Measurements from ENCODE around the gene VPS13D. TPM values are rescaled to one million over a fixed set of nuclear protein-coding genes. Genes with fewer than 3 reads are reported as not detected.
A peak's percentile ranks its signal among the peaks of the same experiment; 100 is the strongest.

The VPS13D gene
- total RNA-seq, 1 donor from 2014 or later = 45.9 TPM

DNA sequence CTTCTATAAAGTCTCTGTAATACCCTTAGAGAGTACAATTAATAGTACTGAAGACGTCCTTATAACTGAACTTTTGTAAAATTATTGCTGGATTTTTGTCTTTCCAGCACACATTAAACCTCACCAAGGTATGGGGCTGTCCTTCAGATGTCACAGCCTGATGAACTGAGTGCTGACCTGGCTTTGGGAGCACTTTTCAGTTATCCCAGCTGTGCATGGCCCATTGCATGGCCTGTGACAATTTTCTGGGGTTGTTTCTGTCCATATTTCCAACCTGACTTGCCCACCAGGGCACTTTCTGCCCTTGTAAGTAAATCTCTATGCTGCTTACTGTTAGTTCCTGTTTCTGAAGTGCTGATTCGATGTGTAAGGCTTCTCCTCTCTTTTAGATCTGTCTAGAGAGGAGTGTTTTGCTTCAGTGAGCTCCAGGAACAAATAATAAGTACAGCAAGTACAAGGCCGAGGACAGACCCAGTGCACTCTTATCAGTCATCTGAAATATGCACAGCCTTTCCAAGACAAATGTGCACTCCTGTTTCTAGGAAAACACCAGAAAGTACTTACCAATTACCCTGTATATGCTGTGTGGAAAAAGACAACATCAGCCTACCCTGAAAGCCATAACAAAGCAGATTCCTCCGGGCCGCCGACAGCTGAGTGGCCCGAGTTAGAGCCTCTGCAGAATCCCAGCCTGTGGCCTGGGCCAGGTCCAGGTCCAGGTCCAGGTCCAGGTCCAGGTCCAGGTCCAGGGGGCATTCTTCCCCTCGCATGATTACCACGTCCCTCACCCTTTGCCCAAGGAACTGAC is 266.5 kb downstream of the VPS13D start:
- DNase-seq = no peak

DNA sequence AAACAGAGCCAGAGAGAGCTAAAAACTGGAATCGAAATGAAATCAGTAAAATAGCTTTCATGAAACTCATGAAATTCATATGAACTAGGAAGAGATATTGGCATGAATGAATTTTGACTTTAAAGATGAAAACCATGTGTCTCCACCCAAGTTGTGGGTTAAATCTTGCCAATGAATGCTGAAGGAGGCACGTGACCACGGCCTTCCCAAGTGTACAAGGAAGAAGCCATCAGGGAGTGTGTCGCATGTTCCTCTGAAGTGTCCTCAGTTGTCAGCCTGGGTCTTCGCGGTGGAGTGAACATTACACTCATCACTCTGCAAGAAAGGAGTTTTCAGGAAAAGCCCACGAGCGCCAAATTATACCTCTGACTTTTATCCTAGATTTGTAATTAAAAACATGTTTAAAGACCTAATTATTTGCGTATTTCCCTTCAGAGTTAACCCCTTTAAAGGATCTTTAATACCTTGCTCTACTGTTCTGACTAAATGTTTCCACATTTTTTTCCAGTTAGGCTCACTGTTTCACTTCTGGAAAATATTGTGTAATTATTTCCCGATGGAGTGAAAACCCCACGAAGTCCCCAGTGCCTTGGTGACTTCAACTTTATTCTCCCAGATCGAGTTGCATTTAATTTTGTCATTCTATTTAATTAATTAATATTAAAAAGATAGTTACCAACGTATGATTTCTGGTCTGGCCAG is 269.9 kb downstream of the VPS13D start:
- DNase-seq = no peak

DNA sequence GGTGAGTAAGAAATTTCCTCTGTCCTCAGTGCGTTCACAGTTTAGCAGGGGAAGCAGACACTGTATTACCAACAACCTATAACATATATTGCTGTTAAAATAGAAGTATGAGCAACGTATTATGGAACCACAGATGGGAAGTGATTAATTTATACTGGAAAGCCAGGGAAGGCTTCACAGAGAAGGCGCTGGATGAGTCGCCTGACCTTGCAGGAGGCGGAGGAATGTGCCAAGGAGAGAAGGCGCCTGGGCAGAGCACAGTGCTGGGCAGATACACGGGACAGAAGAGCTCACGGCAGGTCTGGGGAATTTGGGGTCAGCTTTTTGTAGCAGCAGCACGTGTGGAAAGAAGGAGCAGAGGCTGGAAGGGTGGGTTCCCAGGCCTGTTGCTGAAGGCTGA is 271.8 kb downstream of the VPS13D start:
- DNase-seq = peak; percentile 63

DNA sequence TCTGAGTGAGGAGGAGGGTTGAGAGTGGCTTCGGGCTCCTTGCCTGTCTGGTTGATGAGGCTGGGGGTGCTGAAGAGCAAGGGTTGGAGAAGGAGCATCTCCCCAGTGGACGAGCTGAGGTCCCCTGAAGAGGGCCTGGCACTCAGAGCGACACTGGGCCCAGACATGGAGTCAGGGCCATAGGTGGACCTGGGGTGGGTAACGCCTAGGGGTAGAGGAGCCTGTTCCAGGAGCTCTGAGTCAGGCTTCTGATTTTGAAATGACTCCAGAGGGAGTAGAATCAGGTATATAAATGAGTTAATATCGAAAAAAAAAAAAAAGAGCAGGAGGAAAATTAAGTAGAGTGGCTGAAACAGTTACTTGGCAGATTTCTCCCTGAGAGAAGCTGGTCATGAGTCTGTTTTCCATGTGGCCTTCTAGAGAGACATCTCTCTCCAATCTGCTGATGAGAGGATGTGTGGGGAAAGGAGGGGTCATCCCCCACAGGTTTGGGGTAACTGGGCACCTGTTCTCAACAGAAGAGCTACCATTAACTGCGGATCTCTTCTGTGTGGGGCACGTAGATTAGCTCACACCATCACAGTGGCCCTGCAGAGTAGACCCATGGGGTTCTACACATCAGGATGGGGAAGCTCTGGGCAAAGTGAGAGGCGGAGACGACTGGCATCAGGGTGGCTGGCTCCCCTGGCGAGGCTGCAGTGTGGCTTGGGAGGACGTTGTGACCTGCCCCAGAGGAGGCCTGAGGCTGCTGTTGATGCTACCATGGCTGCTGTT is 272.7 kb downstream of the VPS13D start:
- no peak for DNase-seq

DNA sequence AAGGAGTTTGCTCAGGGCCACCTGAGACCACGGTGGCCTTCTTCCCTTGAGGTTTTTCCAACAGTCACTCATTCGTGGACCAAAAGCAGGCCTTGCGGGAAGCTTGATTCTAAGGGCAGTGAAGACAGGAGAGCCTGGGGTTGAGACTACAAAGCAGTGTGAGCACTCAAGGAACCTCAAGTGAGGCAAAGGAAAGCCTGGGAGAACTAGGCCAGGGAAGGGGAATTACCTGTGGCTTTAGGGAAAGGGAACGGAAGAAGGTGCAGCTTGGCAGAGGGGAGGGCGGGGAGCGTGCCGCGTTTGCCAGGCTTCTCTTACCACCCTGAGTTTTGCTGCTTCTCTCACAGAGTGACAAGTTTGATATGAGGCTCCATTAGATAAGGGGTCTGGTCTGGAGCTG is 273.9 kb downstream of the VPS13D start:
- no peak for DNase-seq

DNA sequence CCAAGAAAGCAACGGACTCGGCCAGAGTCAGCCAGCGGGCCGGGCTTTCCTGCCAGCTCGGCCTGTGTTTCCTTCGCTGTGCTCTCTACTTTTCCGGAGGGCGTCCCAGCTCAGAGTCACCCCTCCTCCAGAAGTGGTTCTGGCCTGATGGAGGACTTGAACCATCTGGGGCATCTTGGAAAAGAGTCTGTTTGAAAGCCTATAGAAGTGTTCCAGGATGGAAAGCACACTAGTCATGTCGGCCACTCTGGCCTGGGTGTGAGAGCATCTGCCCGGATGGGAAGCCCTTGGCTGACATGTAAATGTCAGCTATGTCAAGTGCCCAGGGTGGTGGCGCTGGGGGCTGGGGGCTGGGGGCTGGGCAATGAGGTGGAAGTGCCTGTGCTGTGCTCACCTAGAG is 274.8 kb downstream of the VPS13D start:
- DNase-seq = no peak

DNA sequence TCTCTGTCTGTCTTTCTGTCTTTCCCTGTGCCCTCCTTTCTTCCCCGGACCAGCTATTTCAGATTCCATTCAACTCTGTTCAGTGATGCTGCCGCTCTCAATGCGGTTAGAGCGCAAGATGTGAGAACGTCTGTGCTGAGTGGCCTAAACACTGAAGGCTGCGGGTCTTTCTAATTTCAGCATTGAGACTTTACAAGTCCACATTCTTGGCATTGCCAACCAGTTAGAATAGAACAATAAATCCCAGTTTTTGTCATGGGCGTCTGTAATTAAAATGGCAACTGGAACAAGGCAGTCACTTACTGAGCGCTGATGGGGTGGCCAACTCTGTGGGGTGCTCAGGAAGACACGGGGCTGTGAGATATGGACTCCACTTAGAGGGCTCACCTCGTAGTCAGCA is 275.4 kb downstream of the VPS13D start:
- DNase-seq = no peak

DNA sequence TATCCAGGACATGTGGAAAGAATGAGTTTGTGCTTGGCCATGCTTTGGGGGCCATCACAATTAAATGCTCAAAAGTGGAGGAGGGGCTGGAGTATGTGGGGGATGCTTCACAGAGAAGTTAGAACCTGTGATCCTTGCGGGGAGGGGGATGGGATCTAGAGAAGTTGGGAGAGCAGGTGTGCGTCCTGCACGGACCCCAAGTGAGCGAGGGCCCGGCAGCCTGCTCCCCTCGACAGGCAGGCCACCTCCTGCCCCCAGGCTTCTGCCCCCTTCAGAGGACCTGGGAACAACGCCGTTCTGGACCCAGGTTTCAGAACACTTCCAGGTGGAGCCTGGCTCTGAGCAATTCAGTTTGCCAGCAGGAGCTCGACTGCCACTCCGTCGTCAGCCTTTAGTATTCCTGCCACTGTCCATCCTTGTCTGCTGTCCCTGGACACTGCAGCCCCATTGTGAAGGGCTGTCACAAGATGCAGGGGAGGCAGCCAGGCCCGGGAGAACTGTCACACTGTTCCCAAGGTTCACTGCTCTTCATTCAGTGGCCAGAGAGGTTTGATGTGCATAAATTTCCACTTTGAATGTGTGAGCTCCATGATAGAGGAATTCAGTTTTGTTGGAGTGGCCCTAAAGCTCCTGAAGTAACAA is 275.9 kb downstream of the VPS13D start:
- no peak for DNase-seq

DNA sequence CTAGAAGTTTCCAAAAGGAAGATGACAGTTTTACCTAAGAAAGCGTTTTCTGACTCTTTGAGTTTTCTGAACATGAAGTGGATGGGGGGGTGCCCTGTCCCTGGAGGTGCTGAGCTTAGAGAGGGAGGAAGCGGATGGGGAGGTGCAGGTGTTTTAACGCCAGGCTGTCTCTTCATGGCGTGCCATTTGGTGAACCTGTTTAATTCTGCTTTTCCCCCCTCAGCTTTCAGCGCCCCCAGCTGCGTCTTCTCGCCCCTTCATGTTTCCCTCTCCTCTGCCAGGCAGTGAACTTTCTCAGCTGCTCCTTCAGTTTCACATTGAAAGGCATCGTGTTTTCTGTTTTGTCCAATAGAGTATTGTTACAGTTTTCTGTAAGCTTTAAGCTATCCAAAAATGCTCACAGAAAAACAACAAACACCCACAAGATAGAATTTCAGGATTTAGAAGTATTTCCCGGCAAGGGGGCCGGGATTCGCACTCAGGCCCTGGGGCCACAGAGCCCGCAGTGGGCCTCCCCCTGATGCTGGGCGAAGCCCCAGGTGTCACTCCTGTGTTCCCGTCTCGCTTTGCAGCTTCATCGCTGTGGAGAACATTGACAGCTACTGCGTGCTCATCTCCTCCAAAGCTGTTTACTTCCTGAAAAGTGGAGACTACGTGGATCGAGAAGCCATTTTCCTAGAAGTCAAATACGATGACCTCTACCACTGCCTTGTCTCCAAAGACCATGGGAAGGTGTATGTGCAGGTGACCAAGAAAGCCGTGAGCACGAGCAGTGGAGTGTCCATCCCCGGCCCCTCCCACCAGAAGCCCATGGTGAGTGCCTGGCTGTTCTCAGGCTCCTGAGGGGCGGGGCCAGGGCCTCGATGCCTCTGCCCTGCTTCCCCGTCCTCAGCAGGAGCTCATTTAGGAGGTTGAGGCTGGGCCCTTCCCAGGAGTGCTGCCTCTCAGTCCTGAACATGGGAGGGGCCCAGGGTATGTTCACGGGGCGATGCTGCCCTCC is 276.8 kb downstream of the VPS13D start:
- DNase-seq = no peak

DNA sequence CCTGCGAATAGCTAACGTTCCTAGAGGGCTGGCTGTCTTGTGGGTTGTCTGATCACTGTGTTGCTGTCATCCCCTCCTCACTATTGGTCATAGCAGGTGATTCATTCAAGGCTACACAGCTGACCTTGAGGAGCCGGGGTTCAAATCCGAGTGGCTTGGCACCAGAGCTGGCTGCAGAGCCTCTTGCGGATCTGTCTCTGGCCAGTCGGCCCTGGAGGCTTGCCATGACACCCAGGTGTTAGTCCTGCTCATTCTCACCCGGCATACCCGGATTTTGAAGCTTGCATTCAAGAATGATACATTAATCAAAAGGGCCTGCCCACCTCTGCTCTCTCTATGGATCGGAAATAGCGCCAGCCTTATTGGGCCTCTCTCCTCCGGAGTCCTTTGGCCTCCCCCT is 277.8 kb downstream of the VPS13D start:
- no peak for DNase-seq

DNA sequence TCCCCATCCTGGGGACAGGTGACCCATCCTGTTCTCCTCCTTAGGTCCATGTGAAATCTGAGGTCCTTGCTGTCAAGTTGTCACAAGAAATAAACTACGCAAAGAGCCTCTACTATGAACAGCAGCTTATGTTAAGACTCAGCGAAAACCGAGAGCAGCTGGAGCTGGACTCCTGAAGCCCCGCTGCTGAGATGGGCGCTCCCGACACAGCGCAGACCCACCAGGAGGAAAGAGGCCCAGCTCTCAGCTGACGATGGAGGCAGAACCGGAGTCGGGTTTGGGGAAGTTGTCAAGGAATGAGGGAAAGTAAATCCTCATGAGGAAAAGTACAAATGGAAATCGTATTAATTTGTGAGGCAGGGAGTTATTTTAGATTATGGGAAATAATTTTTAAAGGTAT is 279.0 kb downstream of the VPS13D start:
- no peak for DNase-seq

DNA sequence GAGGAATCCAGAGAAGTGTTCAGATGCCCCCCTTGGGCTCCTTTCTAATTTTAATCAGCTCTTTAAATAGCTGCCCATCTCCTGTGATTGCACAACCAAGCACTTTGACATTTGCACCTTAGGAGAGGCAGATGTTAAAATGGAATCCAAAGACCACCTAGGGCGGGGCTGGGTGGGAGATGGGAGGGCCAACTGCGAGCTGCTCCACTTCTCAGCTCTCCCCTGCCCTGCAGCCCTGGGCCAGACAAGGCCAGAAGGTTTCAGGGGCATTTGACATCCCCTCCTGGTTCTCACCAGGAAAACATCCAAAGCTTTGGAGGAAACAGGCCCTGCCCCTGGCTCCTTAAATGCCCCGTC is 281.3 kb downstream of the VPS13D start:
- no peak for DNase-seq

DNA sequence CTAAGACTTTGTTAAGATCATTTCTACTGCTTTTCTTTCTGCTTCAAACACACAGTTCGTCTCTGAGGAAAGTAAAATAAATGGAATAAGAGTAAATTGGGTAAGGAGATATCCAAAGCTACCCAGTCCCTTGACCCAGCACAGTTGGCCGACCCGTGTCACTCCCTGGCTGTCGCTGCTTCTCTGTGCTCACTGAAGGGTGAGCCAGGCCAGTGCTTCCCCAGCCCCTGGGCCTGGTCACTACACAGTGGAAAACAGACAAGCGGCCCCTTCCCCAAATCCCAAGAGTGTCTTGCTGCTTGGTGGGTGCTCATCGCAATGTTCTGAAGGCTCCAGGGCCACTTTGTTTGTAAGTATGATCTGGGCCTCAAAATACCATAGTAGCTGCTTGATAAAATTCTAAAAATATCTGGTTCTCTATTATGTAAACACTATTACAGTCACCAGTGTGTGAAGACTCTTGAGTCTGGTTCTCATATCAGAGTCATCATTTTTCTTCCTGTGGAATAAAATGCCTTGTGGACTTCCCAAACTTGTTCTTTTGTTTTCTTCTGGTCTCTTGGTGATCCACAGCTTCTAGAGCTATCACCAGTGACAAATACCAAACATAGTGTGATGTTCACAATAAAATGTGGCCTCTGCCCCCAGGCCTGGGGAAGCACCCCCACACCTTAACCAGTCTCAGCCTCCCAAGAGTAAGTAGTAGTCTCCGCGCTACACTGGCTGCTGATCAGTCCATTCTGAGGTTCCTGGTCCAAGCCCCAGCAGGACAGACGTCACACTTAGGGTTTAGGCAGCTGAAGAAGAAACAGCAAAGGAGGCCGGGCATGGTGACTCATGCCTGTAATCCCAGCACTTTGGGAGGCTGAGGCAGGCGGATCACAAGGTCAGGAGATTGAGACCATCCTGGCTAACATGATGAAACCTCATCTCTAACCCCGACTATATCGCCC is 282.0 kb downstream of the VPS13D start:
- DNase-seq = no peak

DNA sequence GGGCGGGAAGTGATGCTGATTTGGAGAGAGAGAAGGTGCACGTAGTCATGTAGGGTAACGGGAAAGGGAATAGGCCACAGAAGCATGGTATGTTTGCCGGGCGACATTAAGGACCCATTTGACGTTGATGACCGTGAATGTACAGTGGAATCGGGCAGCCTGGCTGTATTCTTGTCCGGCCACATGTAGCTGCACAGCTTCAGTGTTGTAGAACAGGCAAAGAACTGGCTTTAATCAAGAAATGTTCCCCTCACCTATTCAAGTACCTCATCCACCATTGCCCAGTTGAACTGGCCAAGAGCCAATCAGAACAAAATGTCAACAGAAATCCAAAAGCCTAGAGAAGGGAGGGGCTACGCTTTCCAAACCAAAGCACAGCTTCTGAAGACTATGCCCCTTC is 283.4 kb downstream of the VPS13D start:
- no peak for DNase-seq

DNA sequence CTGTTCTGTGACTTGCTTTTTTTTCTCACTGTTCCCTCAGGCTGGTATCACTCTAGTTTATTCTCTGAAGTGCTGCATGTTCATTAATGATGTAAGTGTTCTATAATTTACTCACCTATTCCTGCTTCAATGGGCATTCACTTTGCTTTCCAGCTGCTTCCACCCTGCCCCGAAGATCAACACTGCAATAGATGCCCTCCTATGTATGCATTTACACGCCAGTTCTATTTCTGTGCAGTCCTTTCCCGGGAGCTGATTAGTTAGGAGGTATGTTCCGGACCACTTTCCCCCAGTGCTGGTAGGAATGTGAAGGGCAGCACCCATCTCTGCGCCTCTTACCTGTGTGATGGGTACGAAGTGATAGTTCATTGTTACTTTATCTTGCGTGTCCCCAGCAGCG is 284.8 kb downstream of the VPS13D start:
- DNase-seq = no peak

DNA sequence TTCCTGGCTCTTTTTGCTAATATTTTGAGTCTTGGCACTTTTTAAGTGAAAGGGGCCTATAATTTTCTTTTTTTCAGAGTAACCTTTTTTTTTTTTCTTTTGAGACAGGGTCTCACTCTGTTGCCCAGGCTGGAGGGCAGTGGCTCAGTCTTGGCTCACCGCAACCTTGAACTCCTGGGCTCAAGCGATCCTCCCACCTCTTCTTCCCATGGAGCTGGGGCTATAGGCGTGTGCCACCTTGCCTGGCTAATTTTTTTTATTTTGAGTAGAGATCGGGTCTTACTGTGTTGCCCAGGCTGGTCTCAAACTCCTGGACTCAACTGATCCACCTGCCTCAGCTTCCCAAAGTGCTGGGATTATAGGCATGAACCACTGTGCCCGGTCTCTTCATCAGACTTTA is 285.4 kb downstream of the VPS13D start:
- DNase-seq = no peak

DNA sequence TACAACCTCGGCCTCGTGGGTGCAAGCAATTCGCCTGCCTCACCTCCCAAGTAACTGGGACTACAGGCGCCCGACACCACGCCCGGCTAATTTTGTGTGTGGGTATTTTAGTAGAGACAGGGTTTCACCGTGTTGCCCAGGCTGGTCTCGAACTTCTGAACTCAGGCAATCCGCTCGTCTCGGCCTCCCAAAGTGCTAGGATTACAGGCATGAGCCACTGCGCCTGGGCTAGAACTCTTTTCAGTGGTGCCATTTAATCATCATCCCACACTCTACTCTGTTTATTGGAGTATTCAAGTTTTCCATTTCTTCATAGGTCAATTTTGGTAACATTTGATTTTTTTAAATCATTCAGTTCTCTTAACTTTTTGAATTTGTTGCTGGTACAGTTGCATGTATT is 286.9 kb downstream of the VPS13D start:
- no peak for DNase-seq

DNA sequence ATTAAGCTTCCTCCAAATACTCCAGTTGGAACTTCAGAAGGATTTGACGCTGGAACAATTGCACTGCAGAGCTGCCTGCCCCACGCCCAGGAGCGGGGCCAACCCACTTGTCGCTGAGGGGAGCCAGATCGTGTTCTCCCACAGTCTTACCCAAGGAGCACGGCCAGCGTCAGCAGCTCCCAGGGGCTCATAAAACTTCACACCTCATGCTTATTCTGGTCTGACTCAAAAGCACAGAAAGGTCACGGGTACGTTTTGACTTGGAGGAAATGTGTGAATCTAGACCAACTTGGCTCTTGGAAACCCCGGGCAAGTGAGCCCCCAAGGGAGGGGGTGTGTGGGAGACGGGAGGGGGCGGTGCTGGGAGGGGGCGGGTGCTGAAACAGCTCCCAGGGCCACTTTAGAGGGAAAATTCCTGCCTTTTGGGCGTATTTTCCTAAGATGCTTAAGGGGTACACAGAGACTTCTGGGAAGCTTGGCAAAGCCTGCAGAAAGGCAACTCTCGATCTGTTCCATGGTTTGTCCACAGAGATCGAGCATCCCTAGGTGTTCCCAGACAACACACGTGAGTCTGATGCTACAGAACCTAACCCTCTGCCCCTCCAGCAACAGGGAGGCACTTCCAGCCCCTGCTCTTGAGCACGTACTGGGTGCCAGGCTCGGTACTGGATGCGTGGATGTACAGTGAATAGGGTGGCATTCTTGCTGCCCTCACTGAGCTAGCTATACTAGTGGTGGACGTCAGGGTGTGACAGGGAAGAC is 289.3 kb downstream of the VPS13D start:
- DNase-seq = peak; percentile 21

DNA sequence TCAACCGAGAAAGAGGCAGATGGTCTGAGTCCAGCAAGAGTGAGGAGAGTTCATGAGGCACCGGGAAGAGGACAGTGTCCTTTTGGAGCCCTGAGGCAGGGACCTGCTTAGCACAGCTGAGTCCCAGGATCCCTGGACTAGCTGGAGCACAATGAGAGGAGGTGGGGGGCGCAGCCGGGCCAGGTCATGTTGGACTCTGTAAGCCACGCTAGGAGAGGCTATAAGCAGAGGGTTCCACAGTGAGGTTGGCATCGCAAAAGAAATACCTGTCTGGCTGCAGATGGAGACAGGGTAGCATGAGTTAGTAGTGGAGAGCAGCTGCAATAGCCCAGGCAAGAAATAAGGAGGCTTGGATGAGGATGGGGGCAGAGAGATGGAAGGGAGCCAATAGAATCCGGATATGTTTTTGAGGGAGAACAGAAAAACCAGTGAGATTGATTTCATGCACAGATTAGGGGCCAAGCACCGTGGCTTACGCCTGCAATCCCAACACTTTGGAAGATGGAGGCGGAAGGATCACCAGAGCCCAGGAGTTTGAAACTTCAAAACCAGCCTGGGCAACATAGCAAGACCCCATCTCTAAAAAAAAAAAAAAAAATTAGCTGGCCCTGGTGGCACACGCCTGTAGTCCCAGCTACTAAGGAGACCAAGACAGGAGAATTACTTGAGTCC is 290.0 kb downstream of the VPS13D start:
- no peak for DNase-seq

Measured in dermis blood vessel endothelial cell (primary cell).